AG09319 (cell line): ENCODE data around the gene TIMMDC1.

Source experiments
- DNase-seq: peaks from one replicate; pipeline ENCODE4 v3.0.0-alpha.2; 2010; ENCODE audit warnings: low read depth; ENCODE audit errors: extremely low read depth
- TF ChIP-seq, protein P1 (sequence below): IDR thresholded peaks from 2 replicates; pipeline ENCODE4 v1.5.1; 2011; ENCODE audit warnings: low read depth, mild to moderate bottlenecking, inconsistent platforms, low read length, moderate library complexity

TIMMDC1 gene

GRCh38 chr3:119508172-119508845 lies 10.0 kb downstream of the TIMMDC1 start:
- DNase-seq, result no peak
- TF ChIP-seq, protein P1, sequence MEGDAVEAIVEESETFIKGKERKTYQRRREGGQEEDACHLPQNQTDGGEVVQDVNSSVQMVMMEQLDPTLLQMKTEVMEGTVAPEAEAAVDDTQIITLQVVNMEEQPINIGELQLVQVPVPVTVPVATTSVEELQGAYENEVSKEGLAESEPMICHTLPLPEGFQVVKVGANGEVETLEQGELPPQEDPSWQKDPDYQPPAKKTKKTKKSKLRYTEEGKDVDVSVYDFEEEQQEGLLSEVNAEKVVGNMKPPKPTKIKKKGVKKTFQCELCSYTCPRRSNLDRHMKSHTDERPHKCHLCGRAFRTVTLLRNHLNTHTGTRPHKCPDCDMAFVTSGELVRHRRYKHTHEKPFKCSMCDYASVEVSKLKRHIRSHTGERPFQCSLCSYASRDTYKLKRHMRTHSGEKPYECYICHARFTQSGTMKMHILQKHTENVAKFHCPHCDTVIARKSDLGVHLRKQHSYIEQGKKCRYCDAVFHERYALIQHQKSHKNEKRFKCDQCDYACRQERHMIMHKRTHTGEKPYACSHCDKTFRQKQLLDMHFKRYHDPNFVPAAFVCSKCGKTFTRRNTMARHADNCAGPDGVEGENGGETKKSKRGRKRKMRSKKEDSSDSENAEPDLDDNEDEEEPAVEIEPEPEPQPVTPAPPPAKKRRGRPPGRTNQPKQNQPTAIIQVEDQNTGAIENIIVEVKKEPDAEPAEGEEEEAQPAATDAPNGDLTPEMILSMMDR, result no peak

DNA sequence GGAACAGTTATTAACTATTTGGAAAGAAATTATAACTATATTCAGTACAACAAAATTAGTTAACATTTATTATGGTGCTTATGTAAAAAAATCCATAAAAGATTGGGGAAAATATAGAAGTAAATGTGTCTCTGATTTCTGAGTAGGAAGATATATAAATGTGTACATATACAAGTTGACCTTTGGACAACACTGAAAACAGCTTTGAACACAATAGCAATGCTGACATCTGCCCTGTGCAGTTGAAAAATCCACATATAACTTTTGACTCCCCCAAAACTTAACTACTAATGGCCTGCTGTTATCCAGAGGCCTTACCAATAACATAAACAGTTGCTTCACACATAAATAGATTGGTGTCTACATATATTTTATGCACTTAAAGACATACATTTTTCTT lies 12.3 kb downstream of the TIMMDC1 start:
- no peak for DNase-seq
- TF ChIP-seq, protein P1, result no peak

- TF ChIP-seq, protein P1, result no peak
- DNase-seq, result no peak
Observed at GRCh38 chr3:119514637-119515036, 16.3 kb downstream of the TIMMDC1 start.

DNA sequence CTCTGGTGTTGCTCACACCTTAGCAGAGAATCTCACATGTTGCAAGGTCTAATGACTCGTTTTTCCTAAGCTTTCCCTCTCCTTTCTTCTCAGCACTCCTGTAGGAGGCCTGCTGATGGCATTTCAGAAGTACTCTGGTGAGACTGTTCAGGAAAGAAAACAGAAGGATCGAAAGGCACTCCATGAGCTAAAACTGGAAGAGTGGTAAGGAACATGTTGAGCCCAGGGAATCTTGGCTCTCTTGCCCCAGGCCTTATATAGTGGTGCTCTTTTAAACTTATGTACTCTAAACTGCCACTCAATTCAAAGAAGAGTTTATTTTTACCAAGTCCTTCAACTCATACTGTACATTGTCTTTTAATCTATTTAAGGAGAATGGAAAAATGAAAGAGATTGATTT lies 18.8 kb downstream of the TIMMDC1 start:
- TF ChIP-seq, protein P1, result no peak
- DNase-seq, result no peak

- DNase-seq, result no peak
- TF ChIP-seq, protein P1, result no peak
Observed at GRCh38 chr3:119518026-119518425, 19.7 kb downstream of the TIMMDC1 start.

DNA sequence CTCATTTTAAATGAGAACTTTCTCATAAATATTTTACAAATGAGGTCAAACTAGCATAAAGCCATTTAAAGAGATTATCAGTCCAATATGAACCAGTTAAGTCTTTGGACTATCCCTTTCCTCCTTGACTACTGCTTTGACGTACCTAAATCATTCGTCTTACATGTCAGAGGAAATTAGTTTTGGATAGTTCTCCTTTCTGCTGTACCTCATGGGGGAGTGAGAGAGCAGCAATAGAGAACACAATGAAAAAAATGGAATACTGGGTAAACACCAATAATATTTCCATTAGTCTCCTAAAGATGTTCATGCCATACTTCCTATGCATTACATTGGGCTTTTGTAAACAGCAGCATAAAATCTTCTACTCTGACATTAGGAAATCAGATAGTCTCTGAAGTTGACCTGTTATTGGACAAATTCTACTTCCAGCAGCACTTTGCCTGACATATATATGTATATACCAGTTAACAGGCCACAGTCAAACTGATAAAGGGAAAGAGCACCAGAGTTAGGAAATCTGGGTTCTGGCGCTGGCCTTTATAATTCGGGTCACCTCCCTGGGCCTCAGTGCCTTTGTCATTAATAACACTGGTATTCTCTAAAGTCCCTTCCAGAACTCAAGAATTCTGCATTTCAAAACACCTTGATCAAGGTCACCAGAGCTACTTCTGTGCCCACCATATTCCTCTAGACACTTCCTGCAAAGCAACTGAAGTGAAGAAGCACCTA lies 26.8 kb downstream of the TIMMDC1 start:
- TF ChIP-seq, protein P1, result peak; percentile 37
- DNase-seq, result no peak

DNA sequence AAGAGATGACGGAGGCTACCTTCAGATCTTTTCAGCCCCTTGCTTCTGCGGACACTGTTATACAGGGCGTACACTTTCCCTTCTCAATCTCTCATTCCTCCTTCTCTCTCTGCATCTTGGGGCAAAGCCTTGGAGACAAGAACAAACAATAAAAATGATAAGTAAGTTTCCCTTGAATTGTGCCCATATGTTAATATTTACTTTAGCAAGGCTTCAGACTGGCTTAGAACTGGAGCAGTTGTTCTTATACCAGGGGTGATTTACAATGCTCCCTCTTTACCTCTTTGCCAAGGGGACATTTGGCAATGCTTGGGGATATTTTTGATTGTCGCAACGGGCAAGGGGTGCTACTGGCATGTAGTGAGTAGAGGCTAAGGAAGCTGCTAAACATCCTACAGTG lies 29.4 kb downstream of the TIMMDC1 start:
- TF ChIP-seq, protein P1, result no peak
- DNase-seq, result no peak
